GM12878 (cell line): ENCODE results near the gene DDX52. TPM values are rescaled to one million over a fixed set of nuclear protein-coding genes. Genes with fewer than 3 reads are reported as not detected.

Source experiments
- ATAC-seq: fragments of 200-7000 bp; cut with Tn5 transposase; 3 replicates; pipeline ENCODE4 v1.9.1; 2020; ENCODE audit warnings: mild to moderate bottlenecking, moderate library complexity
- BruUV-seq: library from RNA; stranded (reverse); fragments of 400-500 nt; replicated peaks from 2 replicates; lab custom pipeline; 2021; lab: Mats Ljungman, UMichigan
- CTCF ChIA-PET: fragments of 300-600 bp; sonication (Branson Sonifier 250); formaldehyde crosslinking; extraction: SDS; loops from one replicate; lab custom pipeline; 2021; ENCODE audit warnings: inconsistent platforms; lab: Yijun Ruan, JAX
- POLR2A ChIA-PET: fragments of 350-600 bp; formaldehyde crosslinking; extraction: SDS; loops from one replicate; lab custom pipeline; 2021; ENCODE audit warnings: inconsistent platforms; lab: Charles Lee
- RAD21 ChIA-PET: fragments of 300-600 bp; sonication (Branson Sonifier 250); formaldehyde crosslinking; loops from one replicate; lab custom pipeline; 2023; ENCODE audit warnings: antibody characterized with exemption; ENCODE audit not compliant: unreplicated experiment; lab: Charles Lee
- SMC1A ChIA-PET: fragments of 300-600 bp; sonication (Branson Sonifier 250); formaldehyde crosslinking; loops from one replicate; lab custom pipeline; 2023; ENCODE audit not compliant: unreplicated experiment, uncharacterized antibody; lab: Charles Lee
- DNase-seq: peaks from one replicate; pipeline ENCODE4 v3.0.0-alpha.2; 2011; ENCODE audit warnings: low read depth, low spot score
- FAIRE-seq: peaks from 3 replicates; lab custom pipeline; 2011; peaks lifted over from hg19 to GRCh38; lab: Jason Lieb, UNC
- H2AFZ ChIP-seq: 2 replicates; pipeline ENCODE4 v1.6.0; 2011; ENCODE audit warnings: low read depth, low read length, control low read depth; ENCODE audit not compliant: control insufficient read depth
- H3K27ac ChIP-seq: 2 replicates; pipeline ENCODE4 v1.5.1; 2011; ENCODE audit warnings: control low read depth; ENCODE audit not compliant: control insufficient read depth, insufficient read depth
- H3K27me3 ChIP-seq, 2 experiments: replicated peaks in 1 of 2; 2 replicates each; pipeline versions ENCODE4 v1.6.0 to v1.6.1; 2011; ENCODE audit warnings: low read length in 1 of 2; ENCODE audit not compliant: control insufficient read depth in 2 of 2, insufficient read depth in 2 of 2
- H3K36me3 ChIP-seq, 2 experiments: 2 replicates each; pipeline ENCODE4 v1.5.1; 2011; ENCODE audit warnings: low read length in 1 of 2; ENCODE audit not compliant: control insufficient read depth in 2 of 2, insufficient read depth in 2 of 2
- H3K4me1 ChIP-seq: 2 replicates; pipeline ENCODE4 v1.6.1; 2011; ENCODE audit warnings: mild to moderate bottlenecking, low read length, moderate library complexity, mixed read lengths; ENCODE audit not compliant: control insufficient read depth, insufficient read depth
- H3K4me2 ChIP-seq: 2 replicates; pipeline ENCODE4 v1.6.0; 2011; ENCODE audit warnings: control low read depth; ENCODE audit not compliant: control insufficient read depth, insufficient read depth
- H3K4me3 ChIP-seq: fragments of 200-600 bp; sonication (generic); 2 replicates; pipeline ENCODE4 v1.5.1; 2016
- H3K79me2 ChIP-seq: 2 replicates; pipeline ENCODE4 v1.6.0; 2011; ENCODE audit warnings: low read length; ENCODE audit not compliant: control insufficient read depth, insufficient read depth
- H3K9ac ChIP-seq: 2 replicates; pipeline ENCODE4 v1.8.0; 2011; ENCODE audit warnings: low read length, control low read depth, mixed read lengths; ENCODE audit not compliant: control insufficient read depth, insufficient read depth
- H3K9me3 ChIP-seq: replicated peaks from 3 replicates; pipeline ENCODE4 v1.5.1; 2011; ENCODE audit warnings: mild to moderate bottlenecking, low read length; ENCODE audit not compliant: control insufficient read depth, insufficient read depth
- H4K20me1 ChIP-seq: 2 replicates; pipeline ENCODE4 v1.6.0; 2011; ENCODE audit not compliant: control insufficient read depth, insufficient read depth
- ASH2L ChIP-seq: fragments of 300-600, 200-600 bp; sonication (generic); IDR thresholded peaks from 2 replicates; pipeline ENCODE4 v1.6.1; 2017; ENCODE audit warnings: low read depth, mild to moderate bottlenecking, borderline replicate concordance
- BRCA1 ChIP-seq: IDR thresholded peaks from 2 replicates; pipeline ENCODE4 v1.6.1; 2011; ENCODE audit warnings: low read depth, low read length, improper control_type of control experiment
- CBFB ChIP-seq: IDR thresholded peaks from 2 replicates; pipeline ENCODE4 v1.6.1; 2016; ENCODE audit warnings: antibody characterized with exemption, low read depth
- CREM ChIP-seq: IDR thresholded peaks from 2 replicates; pipeline ENCODE4 v1.6.1; 2014; ENCODE audit warnings: antibody characterized with exemption, low read depth
- E2F4 ChIP-seq: IDR thresholded peaks from 2 replicates; pipeline ENCODE4 v1.6.1; 2012; ENCODE audit warnings: low read depth, low read length, improper control_type of control experiment
- EP300 ChIP-seq, 2 experiments: fragments of 150-350 bp in 1 of 2; IDR thresholded peaks; 2 replicates each; pipeline ENCODE4 v1.6.1; 2011 to 2012; ENCODE audit warnings: low read depth in 2 of 2, low read length in 2 of 2, borderline replicate concordance in 1 of 2, improper control_type of control experiment in 1 of 2, inconsistent platforms in 1 of 2; ENCODE audit not compliant: control insufficient read depth in 1 of 2
- IKZF1 ChIP-seq: fragments of 450-650 bp; conservative IDR thresholded peaks from 2 replicates; pipeline ENCODE4 v1.6.1; 2017; ENCODE audit warnings: antibody characterized with exemption, mild to moderate bottlenecking
- NBN ChIP-seq: fragments of 450-650 bp; IDR thresholded peaks from 2 replicates; pipeline ENCODE4 v1.6.1; 2016
- NFYA ChIP-seq: IDR thresholded peaks from 2 replicates; pipeline ENCODE4 v1.6.1; 2011; ENCODE audit warnings: low read depth, mild to moderate bottlenecking, low read length, improper control_type of control experiment, borderline replicate concordance
- NR2C2 ChIP-seq: IDR thresholded peaks from 2 replicates; pipeline ENCODE4 v1.6.1; 2011; ENCODE audit warnings: borderline replicate concordance, low read depth; ENCODE audit not compliant: control insufficient read depth, insufficient read length
- RB1 ChIP-seq: fragments of 450-650 bp; formaldehyde crosslinking; IDR thresholded peaks from 2 replicates; pipeline ENCODE4 v1.6.1; 2017; ENCODE audit warnings: mild to moderate bottlenecking, borderline replicate concordance
- SREBF2 ChIP-seq: IDR thresholded peaks from 2 replicates; pipeline ENCODE4 v1.6.1; 2012; ENCODE audit warnings: mild to moderate bottlenecking, low read length
- USF1 ChIP-seq: IDR thresholded peaks from 2 replicates; pipeline ENCODE4 v1.6.1; 2011; ENCODE audit warnings: borderline replicate concordance, low read depth, mild to moderate bottlenecking, moderate library complexity, mixed read lengths, low read length; ENCODE audit not compliant: insufficient read depth; ENCODE audit errors: extremely low read length
- WRNIP1 ChIP-seq: IDR thresholded peaks from 2 replicates; pipeline ENCODE4 v1.6.1; 2011; ENCODE audit warnings: low read depth, low read length, improper control_type of control experiment, borderline replicate concordance
- ZBTB11 ChIP-seq: fragments of 450-650 bp; formaldehyde crosslinking; IDR thresholded peaks from 2 replicates; pipeline ENCODE4 v1.5.0; 2022; ENCODE audit warnings: mild to moderate bottlenecking, missing genetic modification characterization
- ZNF207 ChIP-seq: fragments of 450-650 bp; IDR thresholded peaks from 2 replicates; pipeline ENCODE4 v1.6.1; 2014; ENCODE audit warnings: antibody characterized with exemption, mild to moderate bottlenecking, borderline replicate concordance
- ZNF24 ChIP-seq: fragments of 450-650 bp; IDR thresholded peaks from 2 replicates; pipeline ENCODE4 v1.6.1; 2017; ENCODE audit warnings: antibody characterized with exemption, mild to moderate bottlenecking
- in situ Hi-C: fragments of 300-500 bp; cut with MboI; formaldehyde crosslinking; loops from 9 replicates; pipeline ENCODE4 v1.14.3; 2018; ENCODE audit warnings: mixed read lengths
- intact Hi-C: fragments of 100-400 bp; cut with micrococcal nuclease; formaldehyde crosslinking; loops from one replicate; pipeline ENCODE4 v1.14.2; 2022; ENCODE audit not compliant: unreplicated experiment
- polyA plus RNA-seq, 11 experiments: library from polyadenylated mRNA; depleted of rRNA in 4 of 11; unstranded in 6 of 11; stranded (reverse) in 5 of 11; fragments of >200 nt; fragmentation: Nextera tagmentation in 4 of 11; fragmentation: Illumina TruSeq in 1 of 11; extraction: Ambion mirVana in 4 of 11; extraction: Trizol in 1 of 11; gene quantifications; 1 replicate in 1 of 11; 2 replicates in 10 of 11; pipeline versions ENCODE4 v1.2.1 to v1.2.3, GENCODE V29; 2011 to 2016; ENCODE audit warnings: inconsistent platforms in 2 of 11, missing spikeins in 2 of 11, low read depth in 1 of 11
- total RNA-seq, 4 experiments: library from RNA; depleted of rRNA in 3 of 4; stranded (reverse); fragments of >200 nt in 3 of 4; fragmentation: Illumina TruSeq in 1 of 4; extraction: Trizol in 1 of 4; gene quantifications; 2 replicates each; pipeline versions ENCODE4 v1.2.1 to v1.2.3, GENCODE V29; 2013 to 2021

Gene DDX52
- total and polyA plus RNA-seq, 10 of the 15 experiments (the other 5 are each of a cell fraction or from before 2014, with no cell fraction given) = 14.8 to 49.7 (median 26.3) TPM

- in situ Hi-C loops (no loop called here), intact Hi-C loops (no loop called here)
- no TSS peak for BruUV-seq
- DNase-seq (no peak), FAIRE-seq (no peak), ATAC-seq (no peak)
- RAD21 ChIA-PET = no interaction called here
- peaks cover 0 to 16% of the 10 kb centered on the region in 2 experiments; a peak in 2 of 4 replicates for H3K36me3 ChIP-seq
- POLR2A ChIA-PET = no interaction called here
- no peak overlapping the region for H2AFZ ChIP-seq
- no peaks in the 10 kb centered on the region for H3K27me3 ChIP-seq
- no peak overlapping the region for H3K27ac ChIP-seq
- SMC1A ChIA-PET = interaction anchor here (2.1 kb wide), 1 partner anchor 178 kb away, joined by 7 read pairs; no protein-coding TSS in a partner anchor
- TF ChIP-seq ZNF207 (no peak), WRNIP1 (no peak), E2F4 (no peak), NFYA (no peak), IKZF1 (no peak), NR2C2 (no peak), EP300 (IDR thresholded peaks at IDR 0.05; ENCODE audit: borderline replicate concordance in 1 of 2, control insufficient read depth in 1 of 2, low read depth in 2 of 2, low read length in 2 of 2) (no peak), BRCA1 (no peak), CREM (no peak), RB1 (no peak), NBN (no peak), SREBF2 (no peak), USF1 (no peak), CBFB (no peak), ASH2L (no peak), ZNF24 (no peak), ZBTB11 (CRISPR knock-in tag) (no peak)
- H3K79me2 ChIP-seq = peaks cover 18% of the 10 kb centered on the region
- no peaks in the 10 kb centered on the region for H3K4me1 ChIP-seq
- no peak overlapping the region for H3K4me2 ChIP-seq
- no peak overlapping the region for H3K4me3 ChIP-seq
- no peak overlapping the region for H3K9ac ChIP-seq
- no peaks in the 10 kb centered on the region for H4K20me1 ChIP-seq
- CTCF ChIA-PET = interaction anchor here (1.1 kb wide), 1 partner anchor 25 kb away, joined by 3 read pairs; no protein-coding TSS in a partner anchor
- no peaks in the 10 kb centered on the region; the same call in 1 of the 3 replicates for H3K9me3 ChIP-seq
These were observed 5.3 kb downstream of the DDX52 start for GRCh38 chr17:37637956-37638355.
